HG03103 (cell line): Measurements from ENCODE around the gene RASSF4.

Experiments used
- ATAC-seq: cut with Tn5 transposase; IDR thresholded peaks from one replicate; pipeline ENCODE4 v1.9.1; 2021; ENCODE audit warnings: low read depth; ENCODE audit not compliant: unreplicated experiment

The RASSF4 gene

GRCh38 chr10:44959247-44960087 is at the start of gene RASSF4:
Gene RASSF4, plus strand, starts transcription at chr10:44959802. Its CDS starts 10,401 bp downstream, at chr10:44970203.
- ATAC-seq: peak; percentile 93

GRCh38 chr10:44909910-44910309 is 49.7 kb upstream of the RASSF4 start:
- no peak for ATAC-seq

GRCh38 chr10:44910602-44911001 is 49.0 kb upstream of the RASSF4 start:
- ATAC-seq: no peak

- ATAC-seq: no peak
Measured at GRCh38 chr10:44911081-44911540, 48.5 kb upstream of the RASSF4 start, which contains the start of gene TMEM72. Gene TMEM72, plus strand, starts transcription at chr10:44911337. Its CDS starts 176 bp downstream, at chr10:44911513.

- no peak for ATAC-seq
Measured at GRCh38 chr10:44911951-44912350, 47.7 kb upstream of the RASSF4 start.

GRCh38 chr10:44913350-44914081 is 46.1 kb upstream of the RASSF4 start:
- ATAC-seq: peak; percentile 65

GRCh38 chr10:44914891-44915290 is 44.7 kb upstream of the RASSF4 start:
- ATAC-seq: no peak

GRCh38 chr10:44916429-44916828 is 43.2 kb upstream of the RASSF4 start:
- no peak for ATAC-seq

- ATAC-seq: no peak
Measured at GRCh38 chr10:44917848-44918247, 41.8 kb upstream of the RASSF4 start.

- no peak for ATAC-seq
Measured at GRCh38 chr10:44920252-44920651, 39.4 kb upstream of the RASSF4 start.

GRCh38 chr10:44921061-44921460 is 38.5 kb upstream of the RASSF4 start:
- ATAC-seq: no peak

- no peak for ATAC-seq
Measured at GRCh38 chr10:44921506-44921905, 38.1 kb upstream of the RASSF4 start.

GRCh38 chr10:44922021-44922420 is 37.6 kb upstream of the RASSF4 start:
- ATAC-seq: no peak

GRCh38 chr10:44922796-44923545 is 36.6 kb upstream of the RASSF4 start:
- ATAC-seq: no peak

- ATAC-seq: no peak
Measured at GRCh38 chr10:44923611-44924010, 36.0 kb upstream of the RASSF4 start.

GRCh38 chr10:44924261-44925040 is 35.2 kb upstream of the RASSF4 start:
- no peak for ATAC-seq

GRCh38 chr10:44925224-44925623 is 34.4 kb upstream of the RASSF4 start:
- ATAC-seq: no peak

- ATAC-seq: no peak
Measured at GRCh38 chr10:44925811-44926750, 33.5 kb upstream of the RASSF4 start.

GRCh38 chr10:44926751-44927351 is 32.8 kb upstream of the RASSF4 start:
- ATAC-seq: no peak
